Fibroblast of lung (primary cell): ENCODE data around the gene CLASP1.

Experiments used
- CTCF ChIP-seq, 2 donors: IDR thresholded peaks in 1 of 2; conservative IDR thresholded peaks in 1 of 2; 1 replicate in 1 of 2; 2 replicates in 1 of 2; pipeline ENCODE4 v1.5.1; 2011 to 2012; ENCODE audit warnings: low read length in 2 of 2, control low read depth in 1 of 2, inconsistent platforms in 1 of 2, low read depth in 1 of 2, mild to moderate bottlenecking in 1 of 2
- EZH2 ChIP-seq: IDR thresholded peaks from 2 replicates; pipeline ENCODE4 v1.5.1; 2012; ENCODE audit warnings: low read length, control low read depth, mild to moderate bottlenecking; ENCODE audit errors: missing control alignments

- TF ChIP-seq CTCF (conservative IDR thresholded peaks at IDR 0.05 in 1 of 2, IDR thresholded peaks at IDR 0.05 in 1 of 2; ENCODE audit: low read depth in 1 of 2, low read length in 2 of 2), result no peak
- TF ChIP-seq EZH2, result no peak
Measured at GRCh38 chr2:121456325-121456724, 192.9 kb downstream of the CLASP1 start.
